ENCODE results near the gene CDV3. TPM values are rescaled to one million over a fixed set of nuclear protein-coding genes. Genes with fewer than 3 reads are reported as not detected.

The CDV3 gene
- total and polyA plus RNA-seq, 4 donors: 37.5 to 82.6 (median 53.1) TPM

- no peaks in the 10 kb centered on the region for H3K27me3 ChIP-seq (ENCODE audit: control insufficient read depth in 4 of 4, insufficient read depth in 4 of 4, low read length in 3 of 4)
- 90% methylated on average over 5 of the region's 5 CpGs for WGBS
- H3K36me3 ChIP-seq (ENCODE audit: control insufficient read depth in 4 of 4, insufficient read depth in 3 of 4, low read depth in 1 of 4, low read length in 3 of 4): no peaks in the 10 kb centered on the region
- no peak overlapping the region for H3K9ac ChIP-seq (ENCODE audit: low read depth in 1 of 2, low read length in 2 of 2)
- DNase-seq (ENCODE audit: low spot score): no peak
- no peak overlapping the region for H3K27ac ChIP-seq (ENCODE audit: low read depth in 1 of 2, low read length in 2 of 2)
- TF ChIP-seq SP1 (IDR thresholded peaks at IDR 0.05) (no peak), RXRA (IDR thresholded peaks at IDR 0.05) (no peak), HNF4A (conservative IDR thresholded peaks at IDR 0.05) (no peak), YY1 (IDR thresholded peaks at IDR 0.05) (no peak), REST (IDR thresholded peaks at IDR 0.05) (no peak), ZBTB33 (IDR thresholded peaks at IDR 0.05) (no peak), JUND (IDR thresholded peaks at IDR 0.05) (no peak), CTCF (IDR thresholded peaks at IDR 0.05; ENCODE audit: low read depth, low read length, missing input control) (no peak), EGR1 (IDR thresholded peaks at IDR 0.05; ENCODE audit: low read depth in 2 of 2) (no peak), ATF3 (IDR thresholded peaks at IDR 0.05) (no peak), HNF4G (IDR thresholded peaks at IDR 0.05) (no peak), MAX (IDR thresholded peaks at IDR 0.05) (no peak), FOXA2 (IDR thresholded peaks at IDR 0.05) (no peak)
- no peak overlapping the region for H3K4me3 ChIP-seq (ENCODE audit: low read depth in 1 of 3, low read length in 3 of 3)
- peaks cover 4 to 15% (median 11%) of the 10 kb centered on the region in 4 donors for H3K4me1 ChIP-seq (ENCODE audit: control insufficient read depth in 4 of 4, insufficient read depth in 4 of 4, low read length in 3 of 4)
- H3K9me3 ChIP-seq (ENCODE audit: control insufficient read depth in 4 of 4, low read length in 3 of 4): no peaks in the 10 kb centered on the region
These were observed 40.5 kb upstream of the CDV3 start for GRCh38 chr3:133532951-133533350.

- Histone ChIP-seq H3K27me3 (ENCODE audit: control insufficient read depth in 4 of 4, insufficient read depth in 4 of 4, low read length in 3 of 4) (no peaks in the 10 kb centered on the region), H3K4me3 (ENCODE audit: low read depth in 1 of 3, low read length in 3 of 3) (peak overlapping the region in 2 of 3 donors; percentile 5 to 23), H3K27ac (ENCODE audit: low read depth in 1 of 2, low read length in 2 of 2) (peak overlapping the region; percentile 79 to 96), H3K36me3 (ENCODE audit: control insufficient read depth in 4 of 4, insufficient read depth in 3 of 4, low read depth in 1 of 4, low read length in 3 of 4) (no peaks in the 10 kb centered on the region), H3K9ac (ENCODE audit: low read depth in 1 of 2, low read length in 2 of 2) (peak overlapping the region in 1 of 2 donors; percentile 49), H3K9me3 (ENCODE audit: control insufficient read depth in 4 of 4, low read length in 3 of 4) (no peaks in the 10 kb centered on the region), H3K4me1 (ENCODE audit: control insufficient read depth in 4 of 4, insufficient read depth in 4 of 4, low read length in 3 of 4) (peaks cover 10 to 20% (median 14%) of the 10 kb centered on the region in 4 donors)
- 8% methylated on average over 1 of the region's 1 CpG for WGBS
- no peak for DNase-seq (ENCODE audit: low spot score)
- TF ChIP-seq ATF3 (IDR thresholded peaks at IDR 0.05) (peak; percentile 35), RAD21 (IDR thresholded peaks at IDR 0.05) (peak; percentile 17 to 49), CTCF (IDR thresholded peaks at IDR 0.05; ENCODE audit: low read depth, low read length, missing input control) (no peak), GABPA (IDR thresholded peaks at IDR 0.05 in 1 of 2, conservative IDR thresholded peaks at IDR 0.05 in 1 of 2) (peak in 1 of 2 donors; percentile 39), FOXA1 (IDR thresholded peaks at IDR 0.05) (peak; percentile 79), YY1 (IDR thresholded peaks at IDR 0.05) (peak; percentile 47), FOXA2 (IDR thresholded peaks at IDR 0.05) (peak; percentile 54), TAF1 (conservative IDR thresholded peaks at IDR 0.05) (no peak), HNF4G (IDR thresholded peaks at IDR 0.05) (no peak), EGR1 (IDR thresholded peaks at IDR 0.05; ENCODE audit: low read depth in 2 of 2) (peak in 1 of 2 donors; percentile 59)
These were observed 37.3 kb upstream of the CDV3 start for GRCh38 chr3:133535971-133536881.

Data from liver (tissue), 9 donors.